HG03103 (cell line): Measurements from ENCODE around the gene TICAM1.
"Not testable (repeated sequence)": the region's sequence is repeated elsewhere in the genome, so short reads cannot be mapped to it uniquely, and the experiment has no call there.

ENCODE experiments used
- ATAC-seq: cut with Tn5 transposase; IDR thresholded peaks from one replicate; pipeline ENCODE4 v1.9.1; 2021; ENCODE audit warnings: low read depth; ENCODE audit not compliant: unreplicated experiment

TICAM1 gene

DNA sequence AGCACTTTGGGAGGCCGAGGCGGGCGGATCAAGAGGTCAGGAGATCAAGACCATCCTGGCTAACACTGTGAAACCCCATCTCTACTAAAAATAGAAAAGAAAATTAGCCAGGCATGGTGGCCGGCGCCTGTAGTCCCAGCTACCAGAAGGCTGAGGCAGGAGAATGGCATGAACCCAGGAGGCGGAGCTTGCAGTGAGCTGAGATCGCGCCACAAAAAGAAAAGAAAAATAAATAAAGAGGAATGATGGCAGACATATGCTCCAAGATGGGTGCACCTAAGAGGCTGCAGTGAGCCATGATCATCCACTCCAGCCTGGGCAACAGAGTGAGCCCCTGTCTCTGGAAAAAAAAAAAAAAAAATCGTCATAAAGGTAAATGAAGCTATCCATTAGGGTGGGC, 14.5 kb upstream of the TICAM1 start:
- not testable (repeated sequence) for ATAC-seq

GRCh38 chr19:4844348-4845179, 13.1 kb upstream of the TICAM1 start:
- no peak for ATAC-seq

- ATAC-seq = no peak
Observed at GRCh38 chr19:4843647-4843965, 12.1 kb upstream of the TICAM1 start.

DNA sequence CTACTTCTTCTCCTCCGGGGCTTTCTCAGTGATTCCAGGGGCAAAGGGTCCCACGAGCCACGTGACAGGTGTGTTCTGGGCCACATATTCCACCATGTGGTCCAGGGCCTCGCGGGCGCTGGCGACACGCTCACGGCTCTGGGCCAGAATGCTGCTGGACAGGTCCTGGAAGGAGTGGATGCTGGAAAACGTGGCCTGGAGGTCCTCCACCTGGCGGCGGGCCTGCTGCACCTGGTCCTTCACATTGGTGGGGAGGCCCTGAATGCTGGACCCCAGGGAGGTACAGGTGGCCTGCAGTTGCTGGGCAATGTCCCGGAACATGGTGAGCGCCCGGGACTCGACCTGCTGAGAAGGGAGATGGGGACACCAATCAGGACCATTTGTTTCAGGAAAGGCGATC, 7.7 kb upstream of the TICAM1 start:
- no peak for ATAC-seq

DNA sequence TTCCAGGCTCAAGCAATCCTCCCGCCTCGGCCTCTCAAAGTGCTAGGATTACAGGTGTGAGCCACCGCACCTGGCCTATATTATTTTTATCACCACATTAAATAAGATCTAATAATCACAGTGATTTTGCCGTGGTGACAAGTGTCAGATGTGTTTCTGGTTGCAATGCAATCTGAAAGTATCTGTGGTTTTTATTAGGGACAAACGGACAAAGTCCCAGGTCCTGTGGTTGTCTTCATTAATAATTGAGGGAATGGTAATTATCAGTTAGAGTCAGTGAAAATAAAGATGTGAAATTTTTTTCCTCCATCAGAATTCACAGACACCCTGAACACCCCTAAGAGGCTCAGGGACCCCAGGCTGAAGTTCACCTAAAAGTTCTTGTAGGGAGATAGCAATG, 1.3 kb upstream of the TICAM1 start:
- no peak for ATAC-seq

GRCh38 chr19:4831979-4832340, 448 bp upstream of the TICAM1 start:
- ATAC-seq = not testable (repeated sequence)

DNA sequence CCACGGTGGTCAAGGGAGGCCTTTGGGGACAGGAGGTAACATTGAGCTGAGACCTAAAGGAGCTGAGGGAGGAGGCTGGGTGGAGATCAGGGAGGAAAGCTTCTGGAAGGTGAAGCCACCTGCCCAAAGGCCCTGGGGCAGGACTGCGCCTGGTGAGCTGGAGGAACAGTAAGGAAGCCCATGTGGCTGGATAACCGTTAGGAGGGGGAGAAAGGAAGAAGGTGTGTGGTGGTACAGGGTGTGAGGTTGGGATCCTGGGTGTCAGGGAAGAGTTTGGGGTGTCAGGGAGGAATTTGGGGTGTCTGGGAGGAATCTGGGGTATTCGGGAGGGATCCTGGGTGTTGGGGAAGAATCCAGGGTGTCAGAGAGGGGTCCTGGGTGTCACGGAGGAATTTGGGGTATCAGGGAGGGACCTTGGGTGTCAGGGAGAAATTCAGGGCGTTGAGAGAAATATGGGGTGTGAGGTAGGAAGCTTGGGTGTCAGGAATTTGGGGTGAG, 695 bp downstream of the TICAM1 start:
- no peak for ATAC-seq

DNA sequence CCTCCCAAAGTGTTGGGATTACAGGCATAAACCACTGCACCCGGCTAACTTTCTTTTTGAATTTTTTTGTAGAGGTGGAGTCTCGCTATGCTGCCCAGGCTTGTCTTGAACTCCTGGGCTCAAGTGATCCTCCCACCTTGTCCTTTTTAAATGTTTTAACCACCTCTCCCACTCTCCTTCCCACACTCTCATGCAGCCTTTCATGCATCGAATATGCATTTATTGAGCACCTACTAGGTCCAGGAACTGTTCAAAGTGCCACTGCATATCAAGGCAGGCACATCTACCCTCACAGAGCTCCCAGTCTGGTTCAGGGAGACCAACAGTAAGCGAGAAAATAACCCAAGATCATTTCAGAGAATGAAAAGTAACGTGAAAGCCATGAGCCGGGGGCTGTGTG, 1.2 kb downstream of the TICAM1 start:
- no peak for ATAC-seq

GRCh38 chr19:4829001-4829712, 2.4 kb downstream of the TICAM1 start:
- no peak for ATAC-seq

- ATAC-seq = no peak
Observed at GRCh38 chr19:4823577-4823976, 7.9 kb downstream of the TICAM1 start.

- ATAC-seq = not testable (repeated sequence)
Observed at GRCh38 chr19:4822354-4822753, 9.2 kb downstream of the TICAM1 start.

DNA sequence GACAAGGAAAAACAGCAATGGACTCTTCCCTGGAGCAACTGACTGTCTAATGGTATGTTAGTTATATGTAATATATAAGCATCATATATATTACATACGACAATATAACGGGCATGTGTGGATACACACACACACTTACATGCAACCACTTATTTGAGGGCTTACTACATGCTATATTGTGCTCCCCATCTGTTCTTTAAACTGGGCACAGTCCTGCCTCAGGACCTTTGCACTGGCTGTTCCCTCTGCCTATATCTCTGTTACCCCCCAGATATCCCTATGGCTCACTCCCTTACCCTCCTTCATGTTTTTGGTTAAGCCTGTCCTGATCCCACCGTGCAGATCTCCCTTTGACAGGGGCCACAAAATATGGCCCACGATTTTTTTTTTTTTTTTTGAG, 10.2 kb downstream of the TICAM1 start:
- no peak for ATAC-seq

- ATAC-seq = no peak
Observed at GRCh38 chr19:4817467-4818277, 13.8 kb downstream of the TICAM1 start.

- ATAC-seq = no peak
Observed at GRCh38 chr19:4816950-4817278, 14.6 kb downstream of the TICAM1 start.

DNA sequence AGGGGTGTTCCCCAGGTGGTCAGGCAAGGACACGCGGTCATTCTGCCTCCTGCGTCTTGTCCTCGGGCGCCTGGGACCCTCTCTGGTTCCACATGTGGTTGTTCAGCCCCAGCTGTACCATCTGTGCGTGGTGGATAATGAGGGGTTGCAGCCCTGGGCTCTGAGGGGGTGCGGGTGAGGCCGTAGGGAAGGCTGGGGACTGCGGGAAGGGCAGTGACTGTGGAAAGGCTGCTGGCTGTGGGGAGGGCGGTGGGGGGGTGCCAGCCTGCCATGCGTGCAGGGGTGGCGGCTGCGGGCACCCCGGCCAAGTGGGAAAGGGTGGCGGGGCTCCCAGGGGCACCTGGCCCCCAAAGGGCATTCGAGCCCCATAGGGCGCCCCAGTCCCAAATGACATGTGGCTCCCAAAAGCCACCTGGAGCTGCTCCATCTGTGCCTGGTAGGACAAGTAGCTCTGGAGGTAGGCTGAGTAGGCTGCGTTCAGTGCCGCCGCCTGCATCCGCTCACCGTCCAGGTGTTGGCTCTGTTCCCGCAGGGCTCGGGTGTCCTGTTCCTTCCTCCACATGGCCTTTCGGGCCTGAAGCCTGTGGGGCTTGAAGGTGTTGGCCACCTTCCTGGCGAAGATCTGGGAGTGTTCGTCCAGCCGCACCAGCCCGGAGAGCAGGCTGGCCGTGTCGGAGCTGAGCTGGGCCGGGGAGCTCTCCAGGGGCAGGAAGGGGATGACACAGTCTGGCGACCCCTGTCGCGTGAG, 15.1 kb downstream of the TICAM1 start:
- ATAC-seq = no peak

- no peak for ATAC-seq
Observed at GRCh38 chr19:4815426-4816201, 15.9 kb downstream of the TICAM1 start.

DNA sequence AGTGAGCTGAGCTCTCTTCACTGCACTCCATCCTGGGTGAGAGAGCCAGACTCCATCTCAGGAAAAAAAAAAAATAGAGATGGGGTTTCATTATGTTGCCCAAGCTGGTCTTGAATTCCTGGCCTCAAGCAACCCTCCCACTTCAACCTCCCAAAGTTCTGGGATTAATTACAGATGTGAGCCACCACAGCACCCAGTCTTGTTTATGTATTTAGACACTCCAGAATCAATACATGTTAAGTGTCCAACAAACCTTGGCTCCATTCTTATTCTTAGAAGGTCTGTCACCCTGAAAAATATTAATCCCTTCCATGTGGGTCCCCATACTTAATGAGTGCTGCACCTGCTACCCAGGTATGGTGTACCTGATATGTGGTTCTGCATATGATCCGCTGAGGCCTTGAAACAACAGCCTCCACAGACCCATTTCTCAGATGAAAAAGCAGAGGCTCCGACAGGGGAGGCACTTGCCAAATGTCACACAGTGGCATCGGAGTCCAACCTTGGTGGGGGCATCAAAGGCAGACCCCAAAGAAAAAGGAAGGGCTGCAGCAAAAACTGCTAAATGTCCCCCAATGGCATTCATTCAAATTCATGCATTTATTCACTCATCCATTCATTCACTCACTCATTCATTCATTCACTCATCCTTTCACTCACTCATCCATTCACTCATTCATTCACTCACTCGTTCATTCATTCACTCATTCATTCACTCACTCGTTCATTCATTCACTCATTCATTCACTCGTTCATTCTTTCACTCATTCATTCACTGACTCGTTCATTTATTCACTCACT, 16.7 kb downstream of the TICAM1 start:
- ATAC-seq = no peak

- no peak for ATAC-seq
Observed at GRCh38 chr19:4811328-4812131, 20.0 kb downstream of the TICAM1 start.
